ENCODE data around the gene PSD.

- TF ChIP-seq CTCF (IDR thresholded peaks at IDR 0.05) (no peak), POLR2AphosphoS5 (IDR thresholded peaks at IDR 0.05; ENCODE audit: low read depth, low read length) (no peak), TCF7L2 (IDR thresholded peaks at IDR 0.05; ENCODE audit: low read depth, low read length) (no peak), SIN3A (IDR thresholded peaks at IDR 0.05; ENCODE audit: borderline replicate concordance, insufficient read depth, low read depth, low read length) (no peak), REST (IDR thresholded peaks at IDR 0.05; ENCODE audit: insufficient read depth in 1 of 2, low read depth in 2 of 2, low read length in 1 of 2) (no peak)
Measured at GRCh38 chr10:102467318-102467717, 48.7 kb upstream of the PSD start.

Data from Panc1 (cell line).